GM15510 (cell line): ENCODE measurements around the gene TIGD7.

Experiments
- POLR2A ChIP-seq: IDR thresholded peaks from 3 replicates; pipeline ENCODE4 v1.6.1; 2011; ENCODE audit warnings: borderline replicate concordance; ENCODE audit not compliant: insufficient read length; ENCODE audit errors: extremely low read depth

TIGD7 gene

DNA sequence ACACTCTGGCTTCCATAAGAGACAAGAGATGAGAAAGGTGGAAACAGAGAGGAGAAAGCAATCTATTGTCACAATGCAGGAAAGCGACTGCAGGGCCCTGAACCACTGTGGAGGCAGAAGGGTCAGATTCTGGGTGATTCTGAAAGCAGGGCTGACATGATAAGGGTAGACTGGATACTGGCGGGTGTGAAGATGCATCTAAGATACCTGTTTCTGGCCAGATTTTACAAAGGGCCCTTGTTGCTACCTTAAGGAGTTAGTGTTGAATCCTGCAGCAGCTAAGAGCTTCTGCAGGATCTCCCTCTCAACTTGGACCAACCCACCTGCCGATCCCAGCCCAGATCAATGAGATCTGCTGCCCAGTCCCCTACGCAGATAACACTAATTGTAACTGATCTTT is 42.7 kb downstream of the TIGD7 start:
- TF ChIP-seq POLR2A = no peak

DNA sequence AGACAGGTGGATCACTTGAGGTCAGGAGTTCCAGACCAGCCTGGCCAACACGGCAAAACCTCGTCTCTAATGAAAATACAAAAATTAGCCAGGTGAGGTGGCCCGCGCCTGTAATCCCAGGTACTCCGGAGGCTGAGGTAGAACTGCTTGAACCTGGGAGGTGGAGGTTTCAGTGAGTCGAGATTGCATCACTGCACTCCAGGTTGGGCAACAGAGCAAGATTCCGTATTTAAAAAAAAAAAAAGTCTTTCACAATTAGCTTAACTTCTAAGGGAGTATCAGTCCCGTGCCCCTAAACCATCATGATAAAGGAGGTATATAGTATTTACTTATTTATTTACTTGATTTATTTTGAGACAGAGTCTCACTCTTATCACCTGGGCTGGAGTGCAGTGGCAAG is 45.4 kb downstream of the TIGD7 start:
- TF ChIP-seq POLR2A = no peak

- no peak for TF ChIP-seq POLR2A
These were observed 48.3 kb downstream of the TIGD7 start for GRCh38 chr16:3256866-3257465.

- no peak for TF ChIP-seq POLR2A
These were observed 48.9 kb downstream of the TIGD7 start, which contains the start of gene MEFV for GRCh38 chr16:3256146-3256865. Gene MEFV (minus strand): TSS chr16:3256633. CDS start chr16:3256587, 46 bp downstream.

DNA sequence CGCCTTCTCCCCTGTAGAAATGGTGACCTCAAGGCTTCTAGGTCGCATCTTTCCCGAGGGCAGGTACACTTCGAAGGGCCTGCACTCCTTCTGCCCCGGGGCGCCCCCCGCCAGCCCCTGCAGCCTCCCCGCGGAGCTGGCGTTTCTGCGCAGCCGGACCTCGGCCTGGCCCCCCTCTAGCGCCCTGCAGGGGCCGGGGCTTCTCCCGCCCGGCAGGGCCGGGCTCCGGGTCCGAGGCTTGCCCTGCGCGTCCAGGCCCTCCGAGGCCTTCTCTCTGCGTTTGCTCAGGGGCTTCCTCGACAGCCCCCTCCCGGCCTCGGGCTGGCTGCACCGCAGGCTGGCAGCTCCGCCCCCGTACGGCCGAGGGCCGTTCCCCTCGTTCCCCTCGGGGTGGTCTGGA is 50.9 kb downstream of the TIGD7 start:
- no peak for TF ChIP-seq POLR2A

GRCh38 chr16:3252967-3253366 is 52.3 kb downstream of the TIGD7 start:
- TF ChIP-seq POLR2A = no peak

DNA sequence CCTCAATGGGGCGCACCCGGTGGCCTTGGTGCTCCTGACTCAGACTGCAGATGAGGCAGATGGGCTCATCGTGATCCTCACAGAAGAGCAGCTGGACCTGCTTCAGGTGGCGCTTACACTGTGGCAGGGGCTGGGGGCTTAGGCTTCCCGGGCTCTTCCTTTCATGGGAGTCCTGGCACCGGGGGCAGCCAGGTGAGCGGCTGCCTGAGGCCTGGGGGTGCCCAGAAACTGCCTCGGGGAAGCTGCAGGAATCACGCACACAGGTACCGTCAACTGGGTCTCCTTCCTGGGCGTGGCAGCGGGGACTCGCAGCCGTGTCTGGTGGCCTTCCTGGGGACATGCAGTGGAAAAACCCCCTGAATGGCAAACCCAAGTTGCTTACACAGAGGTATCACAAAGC is 55.8 kb downstream of the TIGD7 start:
- TF ChIP-seq POLR2A = no peak

GRCh38 chr16:3249020-3249419 is 56.2 kb downstream of the TIGD7 start:
- TF ChIP-seq POLR2A = no peak
